Measurements from ENCODE around the gene NTRK2.
"Not testable (repeated sequence)": the region's sequence is repeated elsewhere in the genome, so short reads cannot be mapped to it uniquely, and the experiment has no call there.

The NTRK2 gene

GRCh38 chr9:84858364-84858763 lies 188.8 kb downstream of the NTRK2 start:
- no peak for DNase-seq

- DNase-seq, result no peak
Observed at GRCh38 chr9:84860249-84861115, 191.0 kb downstream of the NTRK2 start.

GRCh38 chr9:84861455-84861854 lies 191.9 kb downstream of the NTRK2 start:
- DNase-seq, result no peak

GRCh38 chr9:84862308-84862707 lies 192.8 kb downstream of the NTRK2 start:
- no peak for DNase-seq

GRCh38 chr9:84862810-84863287 lies 193.3 kb downstream of the NTRK2 start:
- no peak for DNase-seq

- no peak for DNase-seq
Observed at GRCh38 chr9:84863372-84863771, 193.8 kb downstream of the NTRK2 start.

GRCh38 chr9:84866396-84867175 lies 197.1 kb downstream of the NTRK2 start:
- DNase-seq, result no peak

GRCh38 chr9:84867186-84867585 lies 197.7 kb downstream of the NTRK2 start:
- DNase-seq, result no peak

- no peak for DNase-seq
Observed at GRCh38 chr9:84869091-84869490, 199.6 kb downstream of the NTRK2 start.

- no peak for DNase-seq
Observed at GRCh38 chr9:84871983-84872382, 202.5 kb downstream of the NTRK2 start.

GRCh38 chr9:84874022-84874421 lies 204.5 kb downstream of the NTRK2 start:
- no peak for DNase-seq

- no peak for DNase-seq
Observed at GRCh38 chr9:84874596-84874995, 205.1 kb downstream of the NTRK2 start.

- DNase-seq, result no peak
Observed at GRCh38 chr9:84875193-84875592, 205.7 kb downstream of the NTRK2 start.

GRCh38 chr9:84879631-84880030 lies 210.1 kb downstream of the NTRK2 start:
- DNase-seq, result no peak

- DNase-seq, result no peak
Observed at GRCh38 chr9:84880835-84881234, 211.3 kb downstream of the NTRK2 start.

- no peak for DNase-seq
Observed at GRCh38 chr9:84886866-84887265, 217.3 kb downstream of the NTRK2 start.

- DNase-seq, result no peak
Observed at GRCh38 chr9:84891924-84892323, 222.4 kb downstream of the NTRK2 start.

- DNase-seq, result no peak
Observed at GRCh38 chr9:84893419-84894128, 224.0 kb downstream of the NTRK2 start.

- no peak for DNase-seq
Observed at GRCh38 chr9:84894859-84895258, 225.3 kb downstream of the NTRK2 start.

GRCh38 chr9:84897362-84898094 lies 228.0 kb downstream of the NTRK2 start:
- DNase-seq, result no peak

- DNase-seq, result no peak
Observed at GRCh38 chr9:84898188-84898587, 228.7 kb downstream of the NTRK2 start.

- DNase-seq, result not testable (repeated sequence)
Observed at GRCh38 chr9:84898618-84899017, 229.1 kb downstream of the NTRK2 start.

GRCh38 chr9:84899326-84899725 lies 229.8 kb downstream of the NTRK2 start:
- DNase-seq, result no peak
